Occipital lobe (tissue), 2 donors: Measurements from ENCODE around the gene CAPN8. TPM values are rescaled to one million over a fixed set of nuclear protein-coding genes. Genes with fewer than 3 reads are reported as not detected.

Source experiments
- DNase-seq: peaks from one replicate; lab custom pipeline; 2025; lab: John Stamatoyannopoulos, UW
- total RNA-seq: library from RNA; depleted of rRNA; stranded (reverse); fragments of >200 nt; gene quantifications from one replicate; pipeline ENCODE4 v1.2.3, GENCODE V29; 2014

The CAPN8 gene
- total RNA-seq = not detected

GRCh38 chr1:223665592-223666312 is at the start of gene CAPN8:
Gene CAPN8, minus strand, starts transcription at chr1:223665701. Its CDS starts 55 bp downstream, at chr1:223665646.
- no peak for DNase-seq

GRCh38 chr1:223714849-223715603 is 49.5 kb upstream of the CAPN8 start:
- no peak for DNase-seq

GRCh38 chr1:223714421-223714724 is 48.9 kb upstream of the CAPN8 start:
- DNase-seq = no peak

- no peak for DNase-seq
Observed at GRCh38 chr1:223713546-223714420, 48.3 kb upstream of the CAPN8 start.

GRCh38 chr1:223712850-223713474 is 47.5 kb upstream of the CAPN8 start:
- DNase-seq = no peak

GRCh38 chr1:223712194-223712849 is 46.8 kb upstream of the CAPN8 start, which contains the start of gene CAPN2:
Gene CAPN2, plus strand, starts transcription at chr1:223712539. Its CDS starts 102 bp downstream, at chr1:223712641.
- peak; percentile 60 for DNase-seq

- DNase-seq = no peak
Observed at GRCh38 chr1:223711747-223712193, 46.3 kb upstream of the CAPN8 start.

GRCh38 chr1:223711173-223711572 is 45.7 kb upstream of the CAPN8 start:
- DNase-seq = no peak

- DNase-seq = no peak
Observed at GRCh38 chr1:223710179-223711133, 45.0 kb upstream of the CAPN8 start.

GRCh38 chr1:223709598-223709997 is 44.1 kb upstream of the CAPN8 start:
- no peak for DNase-seq

GRCh38 chr1:223708651-223709268 is 43.3 kb upstream of the CAPN8 start:
- DNase-seq = no peak

GRCh38 chr1:223708001-223708359 is 42.5 kb upstream of the CAPN8 start:
- DNase-seq = no peak

GRCh38 chr1:223707256-223708000 is 41.9 kb upstream of the CAPN8 start:
- peak; percentile 23 for DNase-seq

GRCh38 chr1:223706077-223706973 is 40.8 kb upstream of the CAPN8 start:
- DNase-seq = no peak

- no peak for DNase-seq
Observed at GRCh38 chr1:223704921-223705878, 39.7 kb upstream of the CAPN8 start.

GRCh38 chr1:223703668-223704013 is 38.1 kb upstream of the CAPN8 start:
- DNase-seq = no peak
